Spinal cord (tissue), 10 donors: ENCODE measurements around the gene PHLPP1. TPM values are rescaled to one million over a fixed set of nuclear protein-coding genes. Genes with fewer than 3 reads are reported as not detected.

Source experiments
- DNase-seq, 6 donors: peaks; one replicate each; pipeline versions ENCODE4 v3.0.0 to v3.0.0-alpha.2; 2013 to 2015; ENCODE audit warnings: low spot score in 6 of 6, low read depth in 4 of 6
- H3K27ac ChIP-seq: one replicate; pipeline ENCODE4 v1.5.1; 2013; ENCODE audit warnings: low read depth, low read length, control low read depth
- H3K27me3 ChIP-seq: one replicate; pipeline ENCODE4 v1.6.1; 2013; ENCODE audit warnings: low read length; ENCODE audit not compliant: control insufficient read depth, insufficient read depth
- H3K36me3 ChIP-seq: one replicate; pipeline ENCODE4 v1.6.1; 2013; ENCODE audit warnings: low read length; ENCODE audit not compliant: control insufficient read depth, insufficient read depth
- H3K4me1 ChIP-seq: one replicate; pipeline ENCODE4 v1.6.1; 2013; ENCODE audit warnings: low read length; ENCODE audit not compliant: control insufficient read depth, insufficient read depth
- H3K4me3 ChIP-seq: one replicate; pipeline ENCODE4 v1.5.1; 2013; ENCODE audit warnings: low read depth, low read length, control low read depth
- H3K9me3 ChIP-seq: one replicate; pipeline ENCODE4 v1.6.1; 2013; ENCODE audit warnings: low read length; ENCODE audit not compliant: control insufficient read depth, insufficient read depth
- WGBS: methylation state at CpG from one replicate; pipeline ENCODE4 v1.1.5; 2013; ENCODE audit warnings: missing lambda C conversion rate; ENCODE audit not compliant: insufficient coverage; 5-methylcytosine and 5-hydroxymethylcytosine counted together
- polyA plus RNA-seq, 2 donors: library from polyadenylated mRNA; unstranded; fragments of 120-200 nt; gene quantifications; one replicate each; pipeline ENCODE4 v1.2.1, GENCODE V29; 2013; ENCODE audit not compliant: insufficient read length in 2 of 2
- total RNA-seq, 2 donors: library from RNA; depleted of rRNA in 1 of 2; stranded (reverse); fragments of 120-200 nt in 1 of 2; fragments of >200 nt in 1 of 2; gene quantifications; one replicate each; pipeline versions ENCODE4 v1.2.3 to v1.2.4, GENCODE V29; 2013 to 2014
- donor health status: healthy.

The PHLPP1 gene
- total and polyA plus RNA-seq, 4 donors, result 31.9 to 62.2 (median 47.5) TPM

- Histone ChIP-seq H3K27me3 (no peaks in the 10 kb centered on the region), H3K4me3 (no peak overlapping the region), H3K4me1 (peaks cover 3% of the 10 kb centered on the region), H3K27ac (no peak overlapping the region), H3K36me3 (peaks cover 5% of the 10 kb centered on the region), H3K9me3 (no peaks in the 10 kb centered on the region)
- no peak for DNase-seq
- 95% methylated on average over 5 of the region's 7 CpGs for WGBS
These were observed 114.6 kb downstream of the PHLPP1 start for GRCh38 chr18:62829936-62830335.

- H3K4me3 ChIP-seq, result no peak overlapping the region
- no peaks in the 10 kb centered on the region for H3K27me3 ChIP-seq
- H3K9me3 ChIP-seq, result no peaks in the 10 kb centered on the region
- whole genome bisulfite sequencing, result 64% methylated on average over 1 of the region's 2 CpGs
- H3K36me3 ChIP-seq, result peaks cover 5% of the 10 kb centered on the region
- H3K27ac ChIP-seq, result no peak overlapping the region
- no peak for DNase-seq
- no peaks in the 10 kb centered on the region for H3K4me1 ChIP-seq
These were observed 116.9 kb downstream of the PHLPP1 start for GRCh38 chr18:62832282-62832681.

- no peaks in the 10 kb centered on the region for H3K9me3 ChIP-seq
- H3K4me1 ChIP-seq, result no peaks in the 10 kb centered on the region
- H3K27ac ChIP-seq, result no peak overlapping the region
- no CpG with 5 or more reads among the region's 1 CpG for WGBS
- H3K4me3 ChIP-seq, result no peak overlapping the region
- H3K27me3 ChIP-seq, result no peaks in the 10 kb centered on the region
- no peak for DNase-seq
- peaks cover 5% of the 10 kb centered on the region for H3K36me3 ChIP-seq
These were observed 118.2 kb downstream of the PHLPP1 start for GRCh38 chr18:62833494-62833893.

GRCh38 chr18:62834715-62835114 lies 119.4 kb downstream of the PHLPP1 start:
- Histone ChIP-seq H3K27ac (no peak overlapping the region), H3K4me1 (no peaks in the 10 kb centered on the region)
- 44% methylated on average over 2 of the region's 4 CpGs for WGBS

GRCh38 chr18:62837011-62837410 lies 121.7 kb downstream of the PHLPP1 start:
- no peaks in the 10 kb centered on the region for H3K9me3 ChIP-seq
- no peak for DNase-seq
- WGBS, result 100% methylated on average over 1 of the region's 5 CpGs
- H3K27ac ChIP-seq, result no peak overlapping the region
- H3K4me3 ChIP-seq, result no peak overlapping the region
- H3K4me1 ChIP-seq, result no peaks in the 10 kb centered on the region
- H3K27me3 ChIP-seq, result no peaks in the 10 kb centered on the region
- no peaks in the 10 kb centered on the region for H3K36me3 ChIP-seq

More at GRCh38 chr18:62834715-62835114, 119.4 kb downstream of the PHLPP1 start:
- no peaks in the 10 kb centered on the region for H3K9me3 ChIP-seq
- DNase-seq, result no peak
- peaks cover 5% of the 10 kb centered on the region for H3K36me3 ChIP-seq
- no peaks in the 10 kb centered on the region for H3K27me3 ChIP-seq
- H3K4me3 ChIP-seq, result no peak overlapping the region

- Histone ChIP-seq H3K27me3 (no peaks in the 10 kb centered on the region), H3K36me3 (no peaks in the 10 kb centered on the region), H3K27ac (no peak overlapping the region), H3K4me1 (no peaks in the 10 kb centered on the region), H3K9me3 (no peaks in the 10 kb centered on the region), H3K4me3 (no peak overlapping the region)
- peak in 1 of 6 donors; percentile 15 for DNase-seq
- WGBS, result 33% methylated on average over 1 of the region's 1 CpG
These were observed 123.2 kb downstream of the PHLPP1 start for GRCh38 chr18:62838475-62839098.

- no peaks in the 10 kb centered on the region for H3K27me3 ChIP-seq
- no CpG with 5 or more reads among the region's 2 CpGs for WGBS
- H3K36me3 ChIP-seq, result no peaks in the 10 kb centered on the region
- no peaks in the 10 kb centered on the region for H3K9me3 ChIP-seq
- H3K4me1 ChIP-seq, result no peaks in the 10 kb centered on the region
- H3K4me3 ChIP-seq, result no peak overlapping the region
- DNase-seq, result no peak
- H3K27ac ChIP-seq, result no peak overlapping the region
These were observed 124.8 kb downstream of the PHLPP1 start for GRCh38 chr18:62839874-62840713.

- no peak for DNase-seq
- H3K9me3 ChIP-seq, result no peaks in the 10 kb centered on the region
- H3K4me3 ChIP-seq, result no peak overlapping the region
- H3K27ac ChIP-seq, result no peak overlapping the region
- H3K36me3 ChIP-seq, result no peaks in the 10 kb centered on the region
- no peaks in the 10 kb centered on the region for H3K27me3 ChIP-seq
- H3K4me1 ChIP-seq, result no peaks in the 10 kb centered on the region
- no CpG with 5 or more reads among the region's 1 CpG for WGBS
These were observed 126.1 kb downstream of the PHLPP1 start for GRCh38 chr18:62841405-62841804.

GRCh38 chr18:62842898-62843297 lies 127.6 kb downstream of the PHLPP1 start:
- H3K27ac ChIP-seq, result no peak overlapping the region
- no peaks in the 10 kb centered on the region for H3K4me1 ChIP-seq
- H3K4me3 ChIP-seq, result no peak overlapping the region
- H3K36me3 ChIP-seq, result no peaks in the 10 kb centered on the region
- WGBS, result no CpG with 5 or more reads among the region's 1 CpG
- no peaks in the 10 kb centered on the region for H3K27me3 ChIP-seq
- H3K9me3 ChIP-seq, result no peaks in the 10 kb centered on the region
- DNase-seq, result no peak
